Measurements from ENCODE around the gene SIK2.

Gene SIK2

GRCh38 chr11:111733016-111733415, 130.8 kb downstream of the SIK2 start:
- no peak for TF ChIP-seq TAF1 (IDR thresholded peaks at IDR 0.05; ENCODE audit: borderline replicate concordance, insufficient read depth, low read length)
- TF ChIP-seq POLR2AphosphoS5 (IDR thresholded peaks at IDR 0.05; ENCODE audit: low read depth, low read length): no peak
- TF ChIP-seq FOXP2 (optimal IDR thresholded peaks at IDR 0.05; ENCODE audit: borderline replicate concordance, extremely low read depth, extremely low read length, insufficient read depth): no peak
- TF ChIP-seq SIN3A (IDR thresholded peaks at IDR 0.05; ENCODE audit: borderline replicate concordance, insufficient read depth, low read length): no peak
- TF ChIP-seq REST (IDR thresholded peaks at IDR 0.05; ENCODE audit: insufficient read depth in 1 of 2, low read depth in 2 of 2, low read length in 2 of 2): no peak

- TF ChIP-seq SIN3A (IDR thresholded peaks at IDR 0.05; ENCODE audit: borderline replicate concordance, insufficient read depth, low read length) (no peak), REST (IDR thresholded peaks at IDR 0.05; ENCODE audit: insufficient read depth in 1 of 2, low read depth in 2 of 2, low read length in 2 of 2) (no peak), FOXP2 (optimal IDR thresholded peaks at IDR 0.05; ENCODE audit: borderline replicate concordance, extremely low read depth, extremely low read length, insufficient read depth) (no peak), TAF1 (IDR thresholded peaks at IDR 0.05; ENCODE audit: borderline replicate concordance, insufficient read depth, low read length) (no peak), POLR2AphosphoS5 (IDR thresholded peaks at IDR 0.05; ENCODE audit: low read depth, low read length) (no peak)
Observed at GRCh38 chr11:111733611-111734088, 131.4 kb downstream of the SIK2 start.

GRCh38 chr11:111734101-111734953, 132.1 kb downstream of the SIK2 start:
- no peak for TF ChIP-seq SIN3A (IDR thresholded peaks at IDR 0.05; ENCODE audit: borderline replicate concordance, insufficient read depth, low read length)
- TF ChIP-seq TAF1 (IDR thresholded peaks at IDR 0.05; ENCODE audit: borderline replicate concordance, insufficient read depth, low read length): no peak
- no peak for TF ChIP-seq FOXP2 (optimal IDR thresholded peaks at IDR 0.05; ENCODE audit: borderline replicate concordance, extremely low read depth, extremely low read length, insufficient read depth)
- TF ChIP-seq REST (IDR thresholded peaks at IDR 0.05; ENCODE audit: insufficient read depth in 1 of 2, low read depth in 2 of 2, low read length in 2 of 2): no peak
- no peak for TF ChIP-seq POLR2AphosphoS5 (IDR thresholded peaks at IDR 0.05; ENCODE audit: low read depth, low read length)

GRCh38 chr11:111734954-111735261, 132.7 kb downstream of the SIK2 start:
- TF ChIP-seq TAF1 (IDR thresholded peaks at IDR 0.05; ENCODE audit: borderline replicate concordance, insufficient read depth, low read length) (no peak), SIN3A (IDR thresholded peaks at IDR 0.05; ENCODE audit: borderline replicate concordance, insufficient read depth, low read length) (no peak), POLR2AphosphoS5 (IDR thresholded peaks at IDR 0.05; ENCODE audit: low read depth, low read length) (no peak), REST (IDR thresholded peaks at IDR 0.05; ENCODE audit: insufficient read depth in 1 of 2, low read depth in 2 of 2, low read length in 2 of 2) (no peak), FOXP2 (optimal IDR thresholded peaks at IDR 0.05; ENCODE audit: borderline replicate concordance, extremely low read depth, extremely low read length, insufficient read depth) (no peak)

All from PFSK-1 (cell line).